ENCODE measurements around the gene ADAMTS2.

The ADAMTS2 gene

DNA sequence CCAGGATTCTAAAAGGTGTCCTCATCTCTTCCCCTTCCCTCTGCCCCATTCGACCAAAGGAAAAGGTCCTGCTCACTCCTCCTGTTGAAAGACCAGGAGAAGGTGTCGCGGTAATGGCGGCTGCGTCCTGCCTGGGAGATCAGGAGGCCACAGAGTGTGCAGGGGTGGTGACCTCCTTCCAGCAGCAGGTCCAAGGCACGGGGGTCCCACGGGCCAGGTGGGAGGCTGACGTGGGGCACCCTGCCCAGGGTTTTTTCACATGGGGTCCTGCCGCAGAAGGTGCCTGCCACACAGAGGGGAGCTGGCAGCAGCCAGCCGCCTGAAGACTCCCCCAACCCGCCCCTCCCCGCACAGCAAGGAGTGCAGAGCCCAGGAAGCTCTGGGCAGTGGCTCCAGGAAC lies 22.2 kb upstream of the ADAMTS2 start:
- Histone ChIP-seq H3K4me1 (ENCODE audit: control insufficient read depth, insufficient read depth, low read depth, low read length) (no peaks in the 10 kb centered on the region), H3K4me3 (ENCODE audit: insufficient read depth in 1 of 2, low read depth in 1 of 2, low read length in 2 of 2) (no peak overlapping the region), H3K27ac (ENCODE audit: low read length, poor library complexity, severe bottlenecking) (no peak overlapping the region), H4K8ac (ENCODE audit: low read length) (no peak overlapping the region), H2BK5ac (ENCODE audit: low read depth, low read length, poor library complexity, severe bottlenecking) (no peak overlapping the region), H3K23ac (ENCODE audit: low read length in 2 of 2) (no peak overlapping the region), H3K4me2 (ENCODE audit: low read length, poor library complexity, severe bottlenecking) (no peak overlapping the region), H4K91ac (ENCODE audit: low read length) (no peak overlapping the region), H3K4ac (ENCODE audit: low read depth in 1 of 2, low read length in 2 of 2) (no peak overlapping the region), H3K27me3 (ENCODE audit: control insufficient read depth in 1 of 2, insufficient read depth in 1 of 2, low read length in 2 of 2) (peaks cover 0 to 28% of the 10 kb centered on the region in 2 experiments), H3K18ac (ENCODE audit: low read depth in 1 of 2, low read length in 2 of 2) (no peak overlapping the region), H2BK12ac (ENCODE audit: low read length in 2 of 2) (no peak overlapping the region), H2AK5ac (ENCODE audit: low read length, severe bottlenecking) (no peak overlapping the region), H3K9me3 (ENCODE audit: control insufficient read depth, low read length) (peaks cover 4% of the 10 kb centered on the region), H2BK15ac (ENCODE audit: low read depth, poor library complexity, severe bottlenecking) (no peak overlapping the region), H3K79me1 (replicated peaks; ENCODE audit: low read length, poor library complexity, severe bottlenecking) (no peaks in the 10 kb centered on the region), H3K36me3 (ENCODE audit: control insufficient read depth in 1 of 2, insufficient read depth in 2 of 2, low read depth in 1 of 2, low read length in 2 of 2) (no peaks in the 10 kb centered on the region), H2BK120ac (ENCODE audit: low read depth, low read length) (no peak overlapping the region), H3K9ac (ENCODE audit: low read length) (no peak overlapping the region), H3K14ac (ENCODE audit: low read length in 2 of 2) (no peak overlapping the region), H2AFZ (ENCODE audit: low read depth, low read length) (no peak overlapping the region)
- no peak for DNase-seq
- 90% methylated on average over 10 of the region's 12 CpGs for WGBS

DNA sequence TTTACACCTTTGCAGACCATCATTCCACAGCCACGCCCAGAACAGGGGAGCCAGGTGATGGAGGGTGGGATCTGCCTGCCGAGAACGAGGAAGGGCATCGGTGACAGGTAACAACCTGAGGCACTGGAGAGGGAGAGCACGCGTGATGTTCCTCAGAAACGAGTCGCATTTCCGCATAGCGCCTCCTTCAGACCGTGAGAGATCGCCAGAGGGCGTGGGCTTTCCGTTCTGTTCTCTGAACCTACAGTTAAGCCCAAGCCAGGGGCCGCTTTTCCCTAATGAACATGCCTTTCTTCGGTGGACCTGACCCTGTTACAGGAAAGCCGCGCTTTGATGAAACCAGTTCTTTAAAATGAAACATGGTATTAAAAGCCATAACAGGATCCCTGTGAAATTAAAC lies 17.1 kb upstream of the ADAMTS2 start:
- H2BK12ac ChIP-seq (ENCODE audit: low read length in 2 of 2) = no peak overlapping the region
- H3K14ac ChIP-seq (ENCODE audit: low read length in 2 of 2) = no peak overlapping the region

DNA sequence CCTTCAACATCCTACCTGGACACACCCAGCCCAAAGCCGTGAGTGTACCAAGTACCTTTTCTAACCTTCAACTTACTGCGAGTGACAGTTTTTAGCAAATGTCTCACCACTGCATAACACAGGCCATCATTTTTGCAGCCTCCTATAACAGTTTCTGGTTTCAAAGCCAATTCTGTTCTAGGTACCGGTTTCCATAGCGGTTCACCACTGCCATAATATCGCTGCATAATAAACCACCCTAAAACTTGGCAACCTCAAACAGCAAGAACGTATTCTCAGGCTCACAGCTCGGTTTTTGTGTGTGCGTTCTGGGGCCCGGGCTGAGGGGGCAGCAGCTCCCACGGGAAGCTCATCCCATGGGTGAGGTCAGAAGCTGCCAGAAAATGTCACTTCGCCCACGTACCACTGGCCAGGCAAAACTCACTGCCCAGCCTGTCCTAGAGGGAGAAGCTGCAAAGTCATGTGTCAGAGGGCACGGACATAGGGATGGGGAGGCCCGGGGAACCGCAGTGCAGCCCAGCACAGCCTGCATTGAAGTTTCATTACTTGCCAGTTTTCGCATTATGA lies 15.9 kb upstream of the ADAMTS2 start:
- Histone ChIP-seq H2AFZ (ENCODE audit: low read depth, low read length) (no peak overlapping the region), H4K91ac (ENCODE audit: low read length) (no peak overlapping the region), H3K9me3 (ENCODE audit: control insufficient read depth, low read length) (peaks cover 9% of the 10 kb centered on the region), H3K79me1 (replicated peaks; ENCODE audit: low read length, poor library complexity, severe bottlenecking) (no peaks in the 10 kb centered on the region), H3K36me3 (ENCODE audit: control insufficient read depth in 1 of 2, insufficient read depth in 2 of 2, low read depth in 1 of 2, low read length in 2 of 2) (no peaks in the 10 kb centered on the region), H2BK12ac (ENCODE audit: low read length in 2 of 2) (no peak overlapping the region), H3K23ac (ENCODE audit: low read length in 2 of 2) (no peak overlapping the region), H3K27ac (ENCODE audit: low read length, poor library complexity, severe bottlenecking) (no peak overlapping the region), H3K4me2 (ENCODE audit: low read length, poor library complexity, severe bottlenecking) (no peak overlapping the region), H2BK5ac (ENCODE audit: low read depth, low read length, poor library complexity, severe bottlenecking) (no peak overlapping the region), H3K9ac (ENCODE audit: low read length) (no peak overlapping the region), H3K14ac (ENCODE audit: low read length in 2 of 2) (no peak overlapping the region), H3K27me3 (ENCODE audit: control insufficient read depth in 1 of 2, insufficient read depth in 1 of 2, low read length in 2 of 2) (peaks cover 0 to 22% of the 10 kb centered on the region in 2 experiments), H2BK15ac (ENCODE audit: low read depth, poor library complexity, severe bottlenecking) (no peak overlapping the region), H2AK5ac (ENCODE audit: low read length, severe bottlenecking) (no peak overlapping the region), H3K4me1 (ENCODE audit: control insufficient read depth, insufficient read depth, low read depth, low read length) (no peaks in the 10 kb centered on the region), H3K4ac (ENCODE audit: low read depth in 1 of 2, low read length in 2 of 2) (no peak overlapping the region), H3K18ac (ENCODE audit: low read depth in 1 of 2, low read length in 2 of 2) (no peak overlapping the region), H3K4me3 (ENCODE audit: insufficient read depth in 1 of 2, low read depth in 1 of 2, low read length in 2 of 2) (no peak overlapping the region), H2BK120ac (ENCODE audit: low read depth, low read length) (no peak overlapping the region), H4K8ac (ENCODE audit: low read length) (no peak overlapping the region)
- no peak for DNase-seq
- WGBS = 90% methylated on average over 16 of the region's 16 CpGs

More for the DNA sequence above, 17.1 kb upstream of the ADAMTS2 start:
- no peak overlapping the region for H3K4me2 ChIP-seq (ENCODE audit: low read length, poor library complexity, severe bottlenecking)
- no peak overlapping the region for H3K23ac ChIP-seq (ENCODE audit: low read length in 2 of 2)
- H3K4ac ChIP-seq (ENCODE audit: low read depth in 1 of 2, low read length in 2 of 2) = no peak overlapping the region
- no peak overlapping the region for H2BK15ac ChIP-seq (ENCODE audit: low read depth, poor library complexity, severe bottlenecking)
- peaks cover 0 to 35% of the 10 kb centered on the region in 2 experiments for H3K27me3 ChIP-seq (ENCODE audit: control insufficient read depth in 1 of 2, insufficient read depth in 1 of 2, low read length in 2 of 2)
- peaks cover 9% of the 10 kb centered on the region for H3K9me3 ChIP-seq (ENCODE audit: control insufficient read depth, low read length)
- no peaks in the 10 kb centered on the region for H3K79me1 ChIP-seq (replicated peaks; ENCODE audit: low read length, poor library complexity, severe bottlenecking)
- H4K8ac ChIP-seq (ENCODE audit: low read length) = no peak overlapping the region
- no peak overlapping the region for H2BK5ac ChIP-seq (ENCODE audit: low read depth, low read length, poor library complexity, severe bottlenecking)
- no peak overlapping the region for H2AK5ac ChIP-seq (ENCODE audit: low read length, severe bottlenecking)
- H4K91ac ChIP-seq (ENCODE audit: low read length) = no peak overlapping the region
- no peak overlapping the region for H3K18ac ChIP-seq (ENCODE audit: low read depth in 1 of 2, low read length in 2 of 2)
- WGBS = 89% methylated on average over 18 of the region's 18 CpGs
- H3K4me1 ChIP-seq (ENCODE audit: control insufficient read depth, insufficient read depth, low read depth, low read length) = no peaks in the 10 kb centered on the region
- no peak for DNase-seq
- H3K36me3 ChIP-seq (ENCODE audit: control insufficient read depth in 1 of 2, insufficient read depth in 2 of 2, low read depth in 1 of 2, low read length in 2 of 2) = no peaks in the 10 kb centered on the region
- H2BK120ac ChIP-seq (ENCODE audit: low read depth, low read length) = no peak overlapping the region
- H3K27ac ChIP-seq (ENCODE audit: low read length, poor library complexity, severe bottlenecking) = no peak overlapping the region
- no peak overlapping the region for H3K9ac ChIP-seq (ENCODE audit: low read length)
- H2AFZ ChIP-seq (ENCODE audit: low read depth, low read length) = no peak overlapping the region
- no peak overlapping the region for H3K4me3 ChIP-seq (ENCODE audit: insufficient read depth in 1 of 2, low read depth in 1 of 2, low read length in 2 of 2)

DNA sequence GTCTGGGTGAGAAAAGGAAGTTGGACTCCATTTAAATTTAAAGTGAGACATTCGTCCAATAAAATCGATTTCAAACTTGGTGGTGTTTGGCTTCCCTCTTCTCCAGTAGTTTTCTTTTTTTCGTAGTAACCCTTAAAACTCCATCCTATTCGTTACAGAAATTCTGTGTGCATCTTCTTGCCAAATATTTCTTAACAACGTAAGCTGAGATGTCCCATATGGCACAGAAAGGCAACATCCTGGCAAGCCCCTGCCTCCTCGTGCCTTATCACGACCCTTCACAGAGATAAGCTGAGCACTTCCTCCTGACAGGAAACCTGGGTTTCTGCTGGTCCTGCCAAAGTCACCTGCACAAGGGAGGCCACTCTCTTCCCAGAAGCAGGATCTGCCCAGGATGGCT lies 11.8 kb upstream of the ADAMTS2 start:
- H3K4ac ChIP-seq (ENCODE audit: low read depth in 1 of 2, low read length in 2 of 2) = no peak overlapping the region
- no peak overlapping the region for H4K91ac ChIP-seq (ENCODE audit: low read length)
- H3K9ac ChIP-seq (ENCODE audit: low read length) = no peak overlapping the region
- no peak overlapping the region for H3K27ac ChIP-seq (ENCODE audit: low read length, poor library complexity, severe bottlenecking)
- no peak overlapping the region for H2BK15ac ChIP-seq (ENCODE audit: low read depth, poor library complexity, severe bottlenecking)
- no peak overlapping the region for H2BK12ac ChIP-seq (ENCODE audit: low read length in 2 of 2)
- H3K27me3 ChIP-seq (ENCODE audit: control insufficient read depth in 1 of 2, insufficient read depth in 1 of 2, low read length in 2 of 2) = peaks cover 0 to 23% of the 10 kb centered on the region in 2 experiments
- H3K14ac ChIP-seq (ENCODE audit: low read length in 2 of 2) = no peak overlapping the region
- no peak overlapping the region for H2BK120ac ChIP-seq (ENCODE audit: low read depth, low read length)
- H3K18ac ChIP-seq (ENCODE audit: low read depth in 1 of 2, low read length in 2 of 2) = no peak overlapping the region
- WGBS = 64% methylated on average over 7 of the region's 7 CpGs
- H4K8ac ChIP-seq (ENCODE audit: low read length) = no peak overlapping the region
- no peak overlapping the region for H3K23ac ChIP-seq (ENCODE audit: low read length in 2 of 2)
- H2AK5ac ChIP-seq (ENCODE audit: low read length, severe bottlenecking) = no peak overlapping the region
- DNase-seq = no peak
- no peak overlapping the region for H3K4me3 ChIP-seq (ENCODE audit: insufficient read depth in 1 of 2, low read depth in 1 of 2, low read length in 2 of 2)
- H2BK5ac ChIP-seq (ENCODE audit: low read depth, low read length, poor library complexity, severe bottlenecking) = no peak overlapping the region
- H2AFZ ChIP-seq (ENCODE audit: low read depth, low read length) = no peak overlapping the region
- no peak overlapping the region for H3K4me2 ChIP-seq (ENCODE audit: low read length, poor library complexity, severe bottlenecking)
- no peaks in the 10 kb centered on the region for H3K79me1 ChIP-seq (replicated peaks; ENCODE audit: low read length, poor library complexity, severe bottlenecking)
- H3K36me3 ChIP-seq (ENCODE audit: control insufficient read depth in 1 of 2, insufficient read depth in 2 of 2, low read depth in 1 of 2, low read length in 2 of 2) = no peaks in the 10 kb centered on the region
- H3K9me3 ChIP-seq (ENCODE audit: control insufficient read depth, low read length) = peaks cover 5% of the 10 kb centered on the region
- no peaks in the 10 kb centered on the region for H3K4me1 ChIP-seq (ENCODE audit: control insufficient read depth, insufficient read depth, low read depth, low read length)
